Suppressor macrophage treated with lipopolysaccharide for 1 hour (primary cell): ENCODE data around the gene LSP1.
"Not testable (repeated sequence)": the region's sequence is repeated elsewhere in the genome, so short reads cannot be mapped to it uniquely, and the experiment has no call there.

Experiments used
- DNase-seq, 3 donors: peaks; one replicate each; pipeline ENCODE4 v3.0.0-alpha.2; 2020 to 2022

Gene LSP1

GRCh38 chr11:1928891-1929541, 76.1 kb downstream of the LSP1 start:
- DNase-seq = no peak

GRCh38 chr11:1929621-1930461, 77.0 kb downstream of the LSP1 start:
- no peak for DNase-seq

GRCh38 chr11:1930462-1930830, 77.6 kb downstream of the LSP1 start:
- no peak for DNase-seq

GRCh38 chr11:1931341-1932104, 78.6 kb downstream of the LSP1 start:
- DNase-seq = peak in 2 of 3 donors; percentile 44 to 52

- DNase-seq = no peak
Observed at GRCh38 chr11:1932105-1932480, 79.2 kb downstream of the LSP1 start.

- DNase-seq = no peak
Observed at GRCh38 chr11:1932681-1933080, 79.8 kb downstream of the LSP1 start.

- no peak for DNase-seq
Observed at GRCh38 chr11:1933416-1934334, 80.8 kb downstream of the LSP1 start.

- DNase-seq = no peak
Observed at GRCh38 chr11:1934335-1935155, 81.7 kb downstream of the LSP1 start.

GRCh38 chr11:1935156-1936071, 82.5 kb downstream of the LSP1 start:
- no peak for DNase-seq

GRCh38 chr11:1936072-1936780, 83.3 kb downstream of the LSP1 start:
- no peak for DNase-seq

- no peak for DNase-seq
Observed at GRCh38 chr11:1936781-1937615, 84.1 kb downstream of the LSP1 start.

- no peak for DNase-seq
Observed at GRCh38 chr11:1937616-1938342, 84.9 kb downstream of the LSP1 start.

GRCh38 chr11:1938343-1939005, 85.6 kb downstream of the LSP1 start:
- DNase-seq = no peak

- DNase-seq = no peak
Observed at GRCh38 chr11:1939006-1939625, 86.2 kb downstream of the LSP1 start.

GRCh38 chr11:1939788-1940187, 86.9 kb downstream of the LSP1 start:
- not testable (repeated sequence) for DNase-seq
